Mesenchymal stem cell (in vitro differentiated cells and primary cell): ENCODE measurements around the gene TMEM181.
"Not testable (repeated sequence)": the region's sequence is repeated elsewhere in the genome, so short reads cannot be mapped to it uniquely, and the experiment has no call there.

ENCODE experiments used
- DNase-seq: peaks from one replicate; pipeline ENCODE4 v3.0.0-alpha.2; 2013
- H2AFZ ChIP-seq: one replicate; pipeline ENCODE4 v1.6.1; 2013; ENCODE audit warnings: low read depth, mild to moderate bottlenecking, control low read depth, inconsistent platforms, low read length, moderate library complexity
- H2AK5ac ChIP-seq: 2 replicates; pipeline ENCODE4 v1.6.1; 2013; ENCODE audit warnings: low read length, moderate library complexity, mild to moderate bottlenecking, inconsistent platforms; ENCODE audit not compliant: severe bottlenecking
- H2BK120ac ChIP-seq: one replicate; pipeline ENCODE4 v1.6.1; 2013; ENCODE audit warnings: low read depth, mild to moderate bottlenecking, inconsistent platforms, low read length, moderate library complexity
- H2BK12ac ChIP-seq, 2 experiments: one replicate each; pipeline ENCODE4 v1.6.1; 2013; ENCODE audit warnings: inconsistent platforms in 2 of 2, low read length in 2 of 2, mild to moderate bottlenecking in 2 of 2, moderate library complexity in 2 of 2, control low read depth in 1 of 2
- H2BK15ac ChIP-seq: one replicate; pipeline ENCODE4 v1.6.1; 2013; ENCODE audit warnings: mild to moderate bottlenecking, low read depth, inconsistent platforms; ENCODE audit not compliant: poor library complexity, severe bottlenecking
- H2BK5ac ChIP-seq: 2 replicates; pipeline ENCODE4 v1.6.1; 2013; ENCODE audit warnings: low read depth, mild to moderate bottlenecking, low read length, control low read depth, inconsistent platforms; ENCODE audit not compliant: poor library complexity, severe bottlenecking
- H3K14ac ChIP-seq, 2 experiments: one replicate each; pipeline ENCODE4 v1.6.1; 2013; ENCODE audit warnings: inconsistent platforms in 2 of 2, low read length in 2 of 2, control low read depth in 1 of 2, mild to moderate bottlenecking in 1 of 2, moderate library complexity in 1 of 2
- H3K18ac ChIP-seq, 2 experiments: one replicate each; pipeline ENCODE4 v1.6.1; 2013; ENCODE audit warnings: inconsistent platforms in 2 of 2, low read length in 2 of 2, control low read depth in 1 of 2, low read depth in 1 of 2, mild to moderate bottlenecking in 1 of 2
- H3K23ac ChIP-seq, 2 experiments: one replicate each; pipeline ENCODE4 v1.6.1; 2013; ENCODE audit warnings: inconsistent platforms in 2 of 2, low read length in 2 of 2, mild to moderate bottlenecking in 2 of 2, moderate library complexity in 2 of 2, control low read depth in 1 of 2
- H3K27ac ChIP-seq: 2 replicates; pipeline ENCODE4 v1.5.1; 2013; ENCODE audit warnings: mild to moderate bottlenecking, moderate library complexity, low read length, control low read depth, inconsistent platforms; ENCODE audit not compliant: poor library complexity, severe bottlenecking
- H3K27me3 ChIP-seq, 2 experiments: 2 replicates each; pipeline versions ENCODE4 v1.6.1 to v1.7.0; 2013; ENCODE audit warnings: low read length in 2 of 2, mild to moderate bottlenecking in 2 of 2, moderate library complexity in 2 of 2, control low read depth in 1 of 2, inconsistent platforms in 1 of 2; ENCODE audit not compliant: control insufficient read depth in 1 of 2, insufficient read depth in 1 of 2
- H3K36me3 ChIP-seq, 2 experiments: 2 replicates each; pipeline versions ENCODE4 v1.6.1 to v1.7.0; 2013; ENCODE audit warnings: low read length in 2 of 2, control low read depth in 1 of 2, inconsistent platforms in 1 of 2, low read depth in 1 of 2, mild to moderate bottlenecking in 1 of 2; ENCODE audit not compliant: insufficient read depth in 2 of 2, control insufficient read depth in 1 of 2
- H3K4ac ChIP-seq, 2 experiments: one replicate each; pipeline ENCODE4 v1.6.1; 2013; ENCODE audit warnings: inconsistent platforms in 2 of 2, low read length in 2 of 2, mild to moderate bottlenecking in 2 of 2, moderate library complexity in 2 of 2, control low read depth in 1 of 2, low read depth in 1 of 2
- H3K4me1 ChIP-seq: 2 replicates; pipeline ENCODE4 v1.6.1; 2013; ENCODE audit warnings: low read depth, low read length, control low read depth; ENCODE audit not compliant: control insufficient read depth, insufficient read depth
- H3K4me2 ChIP-seq: 2 replicates; pipeline ENCODE4 v1.6.1; 2013; ENCODE audit warnings: low read length, mild to moderate bottlenecking, inconsistent platforms; ENCODE audit not compliant: poor library complexity, severe bottlenecking
- H3K4me3 ChIP-seq, 2 experiments: 2 replicates each; pipeline versions ENCODE4 v1.5.1 to v1.7.0; 2013; ENCODE audit warnings: low read length in 2 of 2, mild to moderate bottlenecking in 2 of 2, control low read depth in 1 of 2, low read depth in 1 of 2; ENCODE audit not compliant: insufficient read depth in 1 of 2
- H3K79me1 ChIP-seq: replicated peaks from 2 replicates; pipeline ENCODE4 v1.6.1; 2013; ENCODE audit warnings: mild to moderate bottlenecking, control low read depth, low read length, inconsistent platforms; ENCODE audit not compliant: poor library complexity, severe bottlenecking
- H3K9ac ChIP-seq: 2 replicates; pipeline ENCODE4 v1.7.0; 2013; ENCODE audit warnings: mild to moderate bottlenecking, low read length, moderate library complexity
- H3K9me3 ChIP-seq: 2 replicates; pipeline ENCODE4 v1.7.0; 2013; ENCODE audit warnings: mild to moderate bottlenecking, low read length; ENCODE audit not compliant: control insufficient read depth
- H4K8ac ChIP-seq: one replicate; pipeline ENCODE4 v1.6.1; 2013; ENCODE audit warnings: inconsistent platforms, mild to moderate bottlenecking, low read length, moderate library complexity
- H4K91ac ChIP-seq: one replicate; pipeline ENCODE4 v1.6.1; 2013; ENCODE audit warnings: mild to moderate bottlenecking, low read length, inconsistent platforms
- WGBS: methylation state at CpG from one replicate; pipeline ENCODE4 v1.1.7; 2013; ENCODE audit warnings: mixed read lengths; 5-methylcytosine and 5-hydroxymethylcytosine counted together

The TMEM181 gene

GRCh38 chr6:158611039-158611438 lies 51.1 kb downstream of the TMEM181 start:
- no peak overlapping the region for H3K9ac ChIP-seq
- no peaks in the 10 kb centered on the region for H3K9me3 ChIP-seq
- no peak overlapping the region for H3K18ac ChIP-seq
- no peak overlapping the region for H2BK120ac ChIP-seq
- no peak overlapping the region for H3K27ac ChIP-seq
- H3K4ac ChIP-seq = no peak overlapping the region
- H4K91ac ChIP-seq = no peak overlapping the region
- no peak overlapping the region for H3K4me3 ChIP-seq
- H2BK12ac ChIP-seq = no peak overlapping the region
- no peaks in the 10 kb centered on the region for H3K4me1 ChIP-seq
- H3K36me3 ChIP-seq = peaks cover 45 to 85% of the 10 kb centered on the region in 2 experiments
- no peak overlapping the region for H4K8ac ChIP-seq
- 93% methylated on average over 3 of the region's 3 CpGs for WGBS
- H3K79me1 ChIP-seq = peaks cover 23% of the 10 kb centered on the region
- no peak overlapping the region for H3K4me2 ChIP-seq
- no peaks in the 10 kb centered on the region for H3K27me3 ChIP-seq
- no peak overlapping the region for H2BK5ac ChIP-seq
- H3K14ac ChIP-seq = no peak overlapping the region
- DNase-seq = no peak
- no peak overlapping the region for H3K23ac ChIP-seq
- no peak overlapping the region for H2AK5ac ChIP-seq
- no peak overlapping the region for H2AFZ ChIP-seq
- H2BK15ac ChIP-seq = no peak overlapping the region

- Histone ChIP-seq H2BK5ac (no peak overlapping the region), H3K4me3 (no peak overlapping the region), H3K27ac (no peak overlapping the region), H2AFZ (no peak overlapping the region), H3K79me1 (peaks cover 20% of the 10 kb centered on the region), H2BK12ac (no peak overlapping the region), H3K4me1 (no peaks in the 10 kb centered on the region), H3K18ac (no peak overlapping the region), H2BK120ac (peak overlapping the region; percentile 19), H4K8ac (no peak overlapping the region), H3K23ac (no peak overlapping the region), H3K4ac (no peak overlapping the region), H3K9ac (no peak overlapping the region), H3K14ac (no peak overlapping the region), H2BK15ac (no peak overlapping the region), H2AK5ac (no peak overlapping the region), H4K91ac (no peak overlapping the region), H3K27me3 (no peaks in the 10 kb centered on the region), H3K4me2 (no peak overlapping the region), H3K36me3 (peaks cover 40 to 80% of the 10 kb centered on the region in 2 experiments), H3K9me3 (no peaks in the 10 kb centered on the region)
- no peak for DNase-seq
- WGBS = 48% methylated on average over 14 of the region's 14 CpGs
These were observed 51.9 kb downstream of the TMEM181 start for GRCh38 chr6:158611541-158612370.

GRCh38 chr6:158614606-158615005 lies 54.7 kb downstream of the TMEM181 start:
- H2AK5ac ChIP-seq, H4K8ac ChIP-seq, H3K14ac ChIP-seq, H3K9me3 ChIP-seq, H3K27ac ChIP-seq, H3K4me1 ChIP-seq, H2BK5ac ChIP-seq, H3K79me1 ChIP-seq, H3K18ac ChIP-seq, H2BK12ac ChIP-seq, H3K27me3 ChIP-seq, H3K4me3 ChIP-seq, H2BK120ac ChIP-seq, H3K4ac ChIP-seq, H2BK15ac ChIP-seq, H2AFZ ChIP-seq, H3K23ac ChIP-seq, H3K4me2 ChIP-seq, H4K91ac ChIP-seq, DNase-seq, H3K9ac ChIP-seq: not testable (repeated sequence)
- peaks cover 19 to 53% of the 10 kb centered on the region in 2 experiments for H3K36me3 ChIP-seq
- WGBS = 100% methylated on average over 1 of the region's 3 CpGs

GRCh38 chr6:158618289-158618688 lies 58.4 kb downstream of the TMEM181 start:
- H3K14ac ChIP-seq, H2AFZ ChIP-seq, H3K23ac ChIP-seq, H3K9me3 ChIP-seq, H3K18ac ChIP-seq, H3K4ac ChIP-seq, H2BK5ac ChIP-seq, H2BK12ac ChIP-seq, H4K91ac ChIP-seq, H3K9ac ChIP-seq, H3K4me1 ChIP-seq, H3K27me3 ChIP-seq, H3K27ac ChIP-seq, H2AK5ac ChIP-seq, H2BK120ac ChIP-seq, H4K8ac ChIP-seq, H3K4me2 ChIP-seq, H2BK15ac ChIP-seq, DNase-seq, H3K4me3 ChIP-seq: not testable (repeated sequence)
- WGBS = 90% methylated on average over 3 of the region's 3 CpGs
- H3K36me3 ChIP-seq = peaks cover 30 to 51% of the 10 kb centered on the region in 2 experiments
- H3K79me1 ChIP-seq = peaks cover 17% of the 10 kb centered on the region
